Stimulated activated CD8-positive, alpha-beta memory T cell treated with anti-CD3 and anti-CD28 coated beads, Interleukin-15, amount 100 ng/mL, for 4 hours (primary cell): ENCODE measurements around the gene CPOX.

Experiments used
- DNase-seq, 2 donors: peaks; one replicate each; pipeline ENCODE4 v3.0.0-alpha.2; 2020; ENCODE audit warnings: low read depth in 2 of 2

The CPOX gene

DNA sequence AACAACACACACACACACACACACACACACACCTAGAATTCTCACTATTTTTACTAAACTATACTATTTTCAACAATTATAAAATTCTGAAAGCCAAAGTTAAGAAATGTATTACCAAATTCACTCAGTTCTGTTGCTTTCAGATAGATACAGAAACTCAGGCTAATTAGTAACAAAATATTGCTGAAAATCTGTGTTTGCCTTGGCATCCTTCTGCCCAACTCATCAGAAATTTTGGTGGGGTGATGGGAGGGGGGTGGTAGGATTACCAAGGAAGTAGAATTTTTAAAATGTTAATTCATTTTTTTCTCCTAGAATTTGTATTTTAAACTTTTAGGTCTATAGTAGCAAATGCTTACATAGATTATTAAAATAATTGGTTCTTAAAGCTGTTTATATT lies 2.7 kb upstream of the CPOX start:
- no peak for DNase-seq

GRCh38 chr3:98594628-98595324 lies 1.4 kb upstream of the CPOX start:
- DNase-seq: no peak

DNA sequence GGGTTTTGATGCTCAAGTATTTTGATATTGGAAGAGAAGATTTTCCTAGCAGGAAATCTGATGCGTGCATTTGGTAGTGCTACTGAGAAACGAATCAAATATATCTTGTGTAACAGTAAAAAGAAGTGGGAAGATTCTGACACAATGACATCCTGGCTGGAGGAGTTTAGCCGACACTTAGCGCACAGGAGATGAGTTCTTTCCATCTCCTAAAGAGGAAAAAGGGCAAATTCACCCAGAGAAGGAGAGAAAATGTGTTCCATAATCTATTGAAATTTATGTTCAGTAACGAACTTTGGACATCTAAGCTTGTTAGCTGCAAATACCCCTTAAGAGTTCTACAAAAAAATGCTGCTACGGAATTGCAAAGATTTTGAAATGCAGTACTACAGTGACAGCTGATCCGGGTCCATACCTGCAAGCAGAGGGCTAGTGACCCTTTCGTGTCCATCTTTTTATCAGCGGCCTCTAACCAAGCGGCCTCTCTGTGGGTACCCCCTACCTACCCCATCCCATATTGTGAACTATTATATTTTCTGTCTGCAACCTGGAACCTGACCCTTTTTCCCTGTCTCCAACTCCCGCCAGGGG lies 971 bp downstream of the CPOX start:
- DNase-seq: no peak

DNA sequence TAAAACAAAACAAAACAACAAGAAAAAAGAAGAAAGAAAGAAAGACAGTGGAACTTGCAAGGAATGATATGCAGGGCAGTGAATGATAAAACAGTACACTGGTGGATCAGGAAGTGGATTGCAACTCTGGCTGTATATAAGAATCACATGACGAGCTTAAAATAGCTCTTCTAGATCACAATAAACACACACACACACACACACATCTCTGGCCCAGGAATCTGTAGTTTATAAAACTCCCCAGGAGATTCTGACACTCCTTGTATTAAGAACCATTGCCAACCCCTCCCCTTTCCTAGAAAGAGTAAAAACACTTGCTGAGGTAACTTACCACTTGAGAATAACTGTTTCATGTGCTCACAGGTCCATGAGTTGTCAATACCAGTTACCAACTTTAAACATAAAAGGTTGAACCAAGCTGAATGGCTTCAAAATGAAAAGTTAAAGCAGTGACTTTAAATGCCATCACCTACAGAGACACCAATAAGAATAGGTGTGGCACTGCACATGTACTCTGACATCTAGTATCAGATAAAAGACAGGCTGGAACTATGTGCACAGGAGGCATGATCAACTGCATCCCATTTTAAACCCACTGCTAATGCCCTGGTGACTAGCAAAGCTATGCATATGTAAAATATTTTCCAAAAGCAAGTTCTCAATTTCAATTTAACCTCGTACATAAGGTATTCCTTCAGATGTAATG lies 3.9 kb downstream of the CPOX start:
- no peak for DNase-seq

GRCh38 chr3:98588065-98588464 lies 5.3 kb downstream of the CPOX start:
- no peak for DNase-seq

GRCh38 chr3:98587654-98588053 lies 5.8 kb downstream of the CPOX start:
- no peak for DNase-seq

DNA sequence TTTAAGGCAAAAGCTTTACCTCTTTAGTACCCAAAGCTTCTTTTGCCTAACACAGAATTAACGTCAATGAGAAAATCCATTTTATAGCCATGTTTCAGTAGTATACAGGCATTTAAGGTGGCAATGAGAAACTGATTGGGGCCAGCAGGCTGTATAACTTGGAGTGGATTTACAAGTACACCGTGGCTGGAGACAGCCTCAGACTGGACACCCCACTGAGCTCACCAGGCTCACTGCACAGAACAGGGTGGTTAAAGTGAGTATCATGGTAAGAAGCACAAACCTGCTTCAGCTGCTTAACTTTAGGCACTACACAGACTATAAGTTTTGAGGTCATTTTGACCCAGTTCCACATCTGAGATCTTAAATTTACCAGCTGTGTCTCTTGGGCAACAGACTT lies 8.9 kb downstream of the CPOX start:
- no peak for DNase-seq

- DNase-seq: no peak
Measured at GRCh38 chr3:98583766-98584165, 9.6 kb downstream of the CPOX start.

GRCh38 chr3:98582042-98582441 lies 11.4 kb downstream of the CPOX start:
- DNase-seq: no peak

DNA sequence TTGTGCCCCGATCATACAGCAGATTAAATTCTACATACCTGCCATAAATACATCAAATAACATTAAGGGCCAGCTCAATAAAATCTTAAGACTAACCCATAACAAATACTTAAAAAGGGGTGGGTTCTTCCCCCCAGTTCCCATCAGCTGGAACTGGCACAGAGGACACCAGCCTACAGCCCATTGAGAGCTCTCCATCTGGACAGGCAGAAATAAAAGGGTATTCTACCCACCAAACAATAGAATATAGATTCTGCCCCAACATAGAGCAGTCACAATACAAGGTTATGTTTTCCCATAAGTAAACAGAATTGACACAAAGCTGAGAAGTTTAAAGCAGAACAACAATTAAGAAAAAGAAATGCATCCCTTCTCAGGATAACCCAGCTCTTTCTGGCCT lies 11.9 kb downstream of the CPOX start:
- DNase-seq: no peak

- DNase-seq: no peak
Measured at GRCh38 chr3:98580401-98581386, 12.7 kb downstream of the CPOX start.

DNA sequence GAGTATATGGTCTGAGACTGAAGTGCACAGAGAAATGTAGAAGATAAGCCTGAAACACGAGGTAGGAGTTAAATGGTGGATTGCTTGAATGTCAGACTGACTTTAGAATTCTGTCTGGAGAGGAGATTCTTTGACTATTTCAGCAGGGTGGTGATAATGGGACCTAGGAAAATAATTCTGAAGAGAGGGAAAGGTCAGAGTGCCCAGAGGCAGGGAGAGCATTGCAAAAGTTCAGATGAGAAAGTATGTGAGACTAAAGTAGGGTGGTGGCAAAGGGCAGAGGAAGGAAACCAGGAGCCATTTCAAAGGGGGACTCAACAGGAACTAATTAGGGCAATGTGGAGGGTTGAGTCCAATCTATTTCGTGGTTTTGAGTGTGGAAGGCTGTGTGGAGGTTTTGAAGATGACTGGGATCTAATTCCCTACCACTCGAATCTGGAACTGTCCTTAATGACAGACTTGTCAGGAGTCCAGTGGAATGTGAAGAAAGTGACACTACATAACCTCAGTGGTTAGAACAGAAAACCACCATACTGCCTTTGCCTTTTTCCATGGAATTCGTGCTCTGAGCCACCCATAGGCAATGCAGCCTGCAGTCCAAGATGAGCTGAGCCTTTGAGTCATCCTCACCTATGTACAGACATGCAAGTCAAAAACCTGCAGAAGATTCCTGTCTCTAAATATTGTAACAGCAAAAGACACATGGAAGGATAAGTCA lies 16.1 kb downstream of the CPOX start:
- no peak for DNase-seq

GRCh38 chr3:98574132-98574531 lies 19.3 kb downstream of the CPOX start:
- DNase-seq: no peak

GRCh38 chr3:98573181-98573728 lies 20.2 kb downstream of the CPOX start:
- no peak for DNase-seq

DNA sequence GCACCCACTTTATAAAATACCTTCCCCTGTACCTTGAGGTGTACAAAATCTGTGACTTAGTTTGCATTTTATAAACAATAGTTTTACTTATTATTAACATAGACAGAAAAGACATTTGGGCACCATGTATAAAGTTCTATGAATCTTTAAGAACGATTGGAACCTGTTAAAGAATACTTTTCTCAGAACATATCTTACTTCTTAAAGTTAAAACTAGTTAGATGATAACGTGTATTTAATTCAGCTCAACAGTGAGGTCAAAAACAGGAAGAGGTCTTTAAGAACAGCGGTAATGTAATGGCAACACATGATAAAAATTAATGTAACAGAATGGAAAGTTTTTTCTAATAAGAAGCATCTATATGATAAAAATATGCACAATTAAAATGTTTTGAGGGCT lies 25.0 kb downstream of the CPOX start:
- DNase-seq: no peak

DNA sequence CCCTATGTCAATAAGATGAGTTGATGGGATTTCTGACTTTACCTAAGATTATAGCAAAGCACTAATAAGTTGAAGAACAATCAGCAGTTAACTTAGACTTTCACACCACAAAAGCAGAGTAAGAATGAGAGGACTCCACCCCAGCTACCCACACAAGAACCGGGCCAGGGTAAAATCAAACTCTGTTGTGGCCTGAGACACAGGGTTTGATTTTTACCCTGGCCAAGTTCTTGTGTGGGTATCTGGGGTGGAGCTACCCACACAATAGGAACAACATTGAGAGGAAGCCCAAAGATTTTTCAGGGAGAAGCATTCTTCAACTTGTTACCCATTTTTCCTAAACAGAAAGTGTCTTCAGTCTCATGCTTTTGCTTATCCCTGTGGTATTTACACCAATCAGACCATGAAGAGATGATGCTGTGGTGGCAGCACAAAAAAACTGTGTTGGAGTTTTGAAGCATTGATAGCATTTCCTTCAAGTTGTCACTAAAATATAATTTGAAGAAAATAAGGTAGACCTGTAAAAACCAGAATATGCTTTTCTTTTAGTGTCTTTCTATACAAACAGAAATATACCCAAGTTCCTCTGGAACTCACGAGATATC lies 25.6 kb downstream of the CPOX start:
- no peak for DNase-seq

DNA sequence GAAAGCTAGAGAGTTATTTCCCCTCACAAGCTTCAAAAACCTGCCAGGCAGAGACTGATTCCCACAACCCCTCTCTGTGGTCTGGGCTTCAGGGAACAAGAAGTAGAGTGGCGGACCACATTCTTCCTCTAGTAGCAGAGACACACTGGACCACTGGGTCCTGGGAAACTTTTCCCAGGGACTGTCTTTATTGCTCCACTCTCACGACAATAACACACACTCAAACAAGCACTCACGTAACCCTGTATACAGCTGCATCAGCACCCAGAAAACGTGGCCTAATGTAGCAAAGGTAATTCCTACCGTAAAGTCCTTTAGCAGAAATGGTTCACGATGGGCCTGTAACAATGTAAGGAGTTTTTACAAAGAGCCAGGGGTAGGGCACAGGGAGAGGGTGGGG lies 27.6 kb downstream of the CPOX start:
- DNase-seq: no peak

GRCh38 chr3:98565237-98565643 lies 28.2 kb downstream of the CPOX start:
- DNase-seq: no peak

DNA sequence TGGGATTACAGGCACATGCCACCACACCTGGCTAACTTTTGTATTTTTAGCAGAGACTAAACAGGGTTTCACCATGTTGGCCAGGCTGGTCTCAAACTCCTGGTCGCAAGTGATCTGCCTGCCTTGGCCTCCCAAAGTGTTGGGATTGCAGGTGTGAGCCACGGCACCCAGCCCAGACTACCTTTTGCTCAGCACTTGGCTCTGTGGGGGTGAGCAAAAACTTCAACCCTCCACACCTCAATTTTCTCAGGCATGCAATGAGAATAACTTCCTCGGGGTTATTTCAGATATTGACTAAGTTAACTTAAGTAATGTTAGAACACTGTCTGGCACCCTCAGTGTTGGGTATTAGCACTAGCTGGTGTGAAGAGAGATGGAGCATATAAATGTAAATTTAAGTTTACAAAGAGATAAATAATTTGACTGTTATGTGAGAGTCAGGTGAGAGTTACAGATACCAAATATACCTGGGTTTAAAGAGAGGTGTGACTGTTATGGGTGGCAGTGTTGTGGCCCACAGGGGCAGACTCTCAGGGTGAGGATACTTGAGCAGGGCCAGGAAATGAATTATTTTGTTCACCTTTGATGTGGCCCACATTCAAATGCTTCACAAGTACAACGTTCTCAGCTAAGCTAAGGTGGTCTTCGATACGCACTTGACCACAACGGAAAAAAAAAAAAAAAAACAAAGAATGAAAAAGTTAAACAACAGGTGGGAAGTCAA lies 29.0 kb downstream of the CPOX start:
- no peak for DNase-seq
